DND-41 (cell line): ENCODE measurements around the gene HLA-DQB2.

Experiments
- EZH2 ChIP-seq: IDR thresholded peaks from 3 replicates; pipeline ENCODE4 v1.6.1; 2012; ENCODE audit warnings: borderline replicate concordance, low read depth, mild to moderate bottlenecking, moderate library complexity, low read length, inconsistent platforms; ENCODE audit not compliant: severe bottlenecking
- TF ChIP-seq, protein P1 (sequence below): IDR thresholded peaks from 2 replicates; pipeline ENCODE4 v1.5.1; 2012; ENCODE audit warnings: borderline replicate concordance, low read length, moderate library complexity, mild to moderate bottlenecking; ENCODE audit not compliant: poor library complexity, severe bottlenecking; ENCODE audit errors: extremely low read depth

- TF ChIP-seq, protein P1, sequence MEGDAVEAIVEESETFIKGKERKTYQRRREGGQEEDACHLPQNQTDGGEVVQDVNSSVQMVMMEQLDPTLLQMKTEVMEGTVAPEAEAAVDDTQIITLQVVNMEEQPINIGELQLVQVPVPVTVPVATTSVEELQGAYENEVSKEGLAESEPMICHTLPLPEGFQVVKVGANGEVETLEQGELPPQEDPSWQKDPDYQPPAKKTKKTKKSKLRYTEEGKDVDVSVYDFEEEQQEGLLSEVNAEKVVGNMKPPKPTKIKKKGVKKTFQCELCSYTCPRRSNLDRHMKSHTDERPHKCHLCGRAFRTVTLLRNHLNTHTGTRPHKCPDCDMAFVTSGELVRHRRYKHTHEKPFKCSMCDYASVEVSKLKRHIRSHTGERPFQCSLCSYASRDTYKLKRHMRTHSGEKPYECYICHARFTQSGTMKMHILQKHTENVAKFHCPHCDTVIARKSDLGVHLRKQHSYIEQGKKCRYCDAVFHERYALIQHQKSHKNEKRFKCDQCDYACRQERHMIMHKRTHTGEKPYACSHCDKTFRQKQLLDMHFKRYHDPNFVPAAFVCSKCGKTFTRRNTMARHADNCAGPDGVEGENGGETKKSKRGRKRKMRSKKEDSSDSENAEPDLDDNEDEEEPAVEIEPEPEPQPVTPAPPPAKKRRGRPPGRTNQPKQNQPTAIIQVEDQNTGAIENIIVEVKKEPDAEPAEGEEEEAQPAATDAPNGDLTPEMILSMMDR: peak; percentile 87
- no peak for TF ChIP-seq EZH2
These were observed 33.8 kb upstream of the HLA-DQB2 start for GRCh38 chr6:32796848-32797776.
